A204.1 (cell line): Measurements from ENCODE around the gene ALDH1A1.

Experiments used
- FAIRE-seq: peaks from 2 replicates; lab custom pipeline; 2012; peaks lifted over from hg19 to GRCh38; lab: Jason Lieb, UNC

The ALDH1A1 gene

GRCh38 chr9:72917892-72918509, 34.9 kb downstream of the ALDH1A1 start:
- no peak for FAIRE-seq

- no peak for FAIRE-seq
Measured at GRCh38 chr9:72915659-72916058, 37.2 kb downstream of the ALDH1A1 start.

- FAIRE-seq: peak; percentile 14
Measured at GRCh38 chr9:72914750-72915149, 38.1 kb downstream of the ALDH1A1 start.

- FAIRE-seq: no peak
Measured at GRCh38 chr9:72913382-72914009, 39.4 kb downstream of the ALDH1A1 start.

- FAIRE-seq: no peak
Measured at GRCh38 chr9:72912476-72913381, 40.1 kb downstream of the ALDH1A1 start.

GRCh38 chr9:72911816-72912215, 41.0 kb downstream of the ALDH1A1 start:
- no peak for FAIRE-seq

GRCh38 chr9:72911247-72911775, 41.5 kb downstream of the ALDH1A1 start:
- no peak for FAIRE-seq

GRCh38 chr9:72909428-72909827, 43.4 kb downstream of the ALDH1A1 start:
- FAIRE-seq: no peak

- FAIRE-seq: no peak
Measured at GRCh38 chr9:72907421-72907820, 45.4 kb downstream of the ALDH1A1 start.

GRCh38 chr9:72906810-72907209, 46.0 kb downstream of the ALDH1A1 start:
- FAIRE-seq: no peak

- FAIRE-seq: no peak
Measured at GRCh38 chr9:72905514-72906480, 47.1 kb downstream of the ALDH1A1 start.

- FAIRE-seq: no peak
Measured at GRCh38 chr9:72904267-72905093, 48.4 kb downstream of the ALDH1A1 start.

- no peak for FAIRE-seq
Measured at GRCh38 chr9:72903103-72903502, 49.8 kb downstream of the ALDH1A1 start.

- no peak for FAIRE-seq
Measured at GRCh38 chr9:72902268-72902667, 50.6 kb downstream of the ALDH1A1 start.

- FAIRE-seq: no peak
Measured at GRCh38 chr9:72899734-72900477, 52.9 kb downstream of the ALDH1A1 start.

GRCh38 chr9:72898784-72899733, 53.8 kb downstream of the ALDH1A1 start:
- no peak for FAIRE-seq

GRCh38 chr9:72898360-72898759, 54.5 kb downstream of the ALDH1A1 start:
- FAIRE-seq: no peak

GRCh38 chr9:72897069-72897649, 55.7 kb downstream of the ALDH1A1 start:
- no peak for FAIRE-seq

GRCh38 chr9:72896439-72896838, 56.4 kb downstream of the ALDH1A1 start:
- no peak for FAIRE-seq
